ENCODE results near the gene AANAT.

Gene AANAT

DNA sequence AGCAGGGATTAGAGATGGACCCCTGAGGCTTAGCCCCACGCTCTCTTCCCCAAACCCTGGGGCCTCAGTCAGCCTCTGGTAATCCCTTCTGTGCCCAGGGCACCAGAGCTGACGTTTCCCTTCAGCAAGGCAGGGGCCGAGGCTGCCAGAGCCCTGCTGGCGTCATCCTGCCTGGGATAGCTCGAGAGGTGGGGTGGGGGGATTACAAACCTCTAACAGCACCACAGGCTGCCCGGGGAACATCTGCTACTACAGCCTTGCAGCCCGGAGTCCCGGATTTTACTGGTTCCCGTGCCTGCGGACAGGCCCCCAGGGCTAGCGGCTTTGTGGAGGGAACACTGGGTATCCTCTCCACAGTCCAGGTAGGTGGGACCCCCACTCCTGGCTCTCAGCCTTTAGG lies at the start of gene AANAT:
Gene AANAT, plus strand, starts transcription at position 238 of the 400 bp plus-strand sequence. CDS start 1,144 bp downstream, outside the sequence.
- no peak for DNase-seq (ENCODE audit: low spot score)

DNA sequence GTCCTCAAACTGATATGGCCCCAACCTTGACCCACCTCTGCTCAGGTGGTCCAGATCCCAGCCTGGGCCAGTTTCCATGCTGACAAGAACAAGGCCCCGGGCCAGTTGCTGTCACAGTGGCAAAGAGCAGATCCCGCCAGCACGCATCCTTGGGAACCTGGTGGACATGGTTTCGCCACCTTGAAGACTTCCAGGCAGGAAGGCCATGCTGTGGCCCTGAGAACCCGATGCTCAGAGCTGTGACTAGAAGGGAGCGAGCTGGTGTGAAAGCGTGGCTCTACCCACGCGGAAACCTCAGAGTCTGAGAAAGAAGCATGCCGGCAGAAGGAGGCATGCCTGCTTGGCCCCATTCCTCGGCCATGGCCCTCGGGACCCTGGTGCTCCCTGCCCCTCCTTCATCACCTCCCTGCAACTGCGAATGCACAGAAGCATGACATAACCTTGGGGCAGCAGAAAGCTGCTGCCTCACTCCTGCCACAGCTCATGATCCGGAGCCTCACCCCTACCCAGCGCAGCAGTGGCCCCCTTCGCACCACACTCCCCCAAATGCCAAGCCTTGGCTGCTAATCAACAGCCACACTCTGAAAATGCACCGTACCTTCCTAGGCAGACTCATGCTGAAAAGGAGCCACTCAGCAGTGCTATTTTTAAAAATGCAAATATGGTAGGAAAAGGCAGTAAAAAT lies 47.7 kb upstream of the AANAT start:
- no peak for DNase-seq (ENCODE audit: low spot score)

DNA sequence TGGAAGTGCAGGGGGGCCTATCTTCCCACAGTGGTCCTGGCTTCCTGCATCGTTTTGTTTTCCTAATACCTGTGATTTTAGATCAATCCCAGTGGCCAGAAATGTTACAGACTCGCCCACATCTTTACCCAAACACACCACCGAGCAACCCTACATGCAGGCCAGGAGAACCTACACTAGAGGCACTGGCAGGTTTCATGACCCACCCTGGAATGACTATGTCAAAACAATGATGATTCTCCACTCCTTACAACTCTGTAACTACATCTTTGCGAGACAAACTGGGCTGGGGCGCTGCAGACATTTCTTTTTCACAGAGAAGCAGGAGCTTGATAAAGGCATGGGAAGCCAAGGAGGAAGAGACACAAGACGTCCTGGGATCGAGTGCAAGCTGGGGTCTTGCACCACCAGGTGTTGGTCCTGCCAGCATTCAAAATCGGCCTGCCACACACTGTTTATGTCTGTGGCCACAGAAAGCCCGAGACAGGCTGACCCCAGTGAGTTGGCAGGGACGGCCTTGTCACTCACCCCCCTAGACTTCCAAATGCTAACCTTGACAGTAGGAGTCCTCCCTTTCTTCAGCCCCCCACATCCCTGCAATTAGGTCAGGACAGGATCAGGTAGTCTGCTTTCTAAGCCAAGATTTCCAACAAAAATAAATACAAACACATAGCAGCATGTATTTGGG lies 46.9 kb upstream of the AANAT start:
- no peak for DNase-seq (ENCODE audit: low spot score)

DNA sequence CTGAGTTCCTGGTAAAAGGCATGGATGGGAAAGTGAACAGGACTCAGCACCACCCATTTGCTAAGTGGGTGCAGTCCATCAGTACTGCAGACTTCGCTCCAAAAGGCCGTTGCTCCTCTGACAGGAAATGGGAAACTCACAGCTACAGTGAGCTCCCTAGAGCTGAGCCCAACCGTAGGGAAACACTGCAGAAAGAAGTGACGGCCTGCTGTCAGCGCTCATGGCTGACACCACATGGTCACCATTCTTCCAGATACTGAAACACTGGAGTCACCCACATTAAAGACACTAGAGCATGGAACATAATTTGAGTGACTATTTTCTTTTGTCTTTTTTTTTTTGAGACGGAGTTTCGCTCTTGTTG lies 46.4 kb upstream of the AANAT start:
- peak; percentile 48 for DNase-seq (ENCODE audit: low spot score)

DNA sequence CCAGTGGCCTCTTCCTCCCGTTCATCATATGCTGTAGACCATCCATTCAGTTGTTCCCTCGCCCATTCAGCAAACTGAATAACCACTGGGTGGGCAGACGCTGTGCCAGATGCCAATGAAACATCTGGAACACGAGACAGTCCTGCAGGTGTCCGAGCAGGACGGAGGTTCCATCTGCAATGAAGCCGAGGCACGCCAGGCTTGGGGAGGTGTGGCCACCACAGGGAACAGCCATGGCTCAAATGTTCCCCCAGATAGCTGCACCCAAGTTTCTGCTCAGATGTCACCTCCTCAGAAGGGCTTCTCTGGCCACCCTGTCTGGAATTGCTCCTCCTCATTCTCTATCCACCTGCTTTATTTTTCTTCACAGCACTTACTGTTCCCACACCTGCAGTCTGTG lies 45.0 kb upstream of the AANAT start:
- no peak for DNase-seq (ENCODE audit: low spot score)

DNA sequence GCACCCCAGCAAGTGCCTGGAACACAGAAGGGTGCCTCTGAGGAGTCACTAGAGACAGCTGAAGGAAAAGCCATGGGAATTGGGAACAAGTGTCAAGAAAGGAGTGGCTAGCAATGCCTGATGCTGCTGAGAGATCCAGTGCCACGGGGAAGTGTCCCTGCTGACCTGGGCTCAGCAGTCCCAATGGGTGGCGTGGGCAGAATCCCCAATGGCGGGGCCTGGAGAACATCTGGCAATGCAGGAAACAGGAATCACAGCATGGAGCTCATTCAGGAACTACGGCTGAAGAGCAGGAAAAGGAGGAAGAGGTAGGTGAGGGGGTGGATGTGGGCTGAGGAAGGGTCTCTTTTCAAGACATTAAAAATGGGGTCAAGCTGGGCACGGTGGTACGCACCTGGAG lies 44.5 kb upstream of the AANAT start:
- DNase-seq (ENCODE audit: low spot score) = no peak

DNA sequence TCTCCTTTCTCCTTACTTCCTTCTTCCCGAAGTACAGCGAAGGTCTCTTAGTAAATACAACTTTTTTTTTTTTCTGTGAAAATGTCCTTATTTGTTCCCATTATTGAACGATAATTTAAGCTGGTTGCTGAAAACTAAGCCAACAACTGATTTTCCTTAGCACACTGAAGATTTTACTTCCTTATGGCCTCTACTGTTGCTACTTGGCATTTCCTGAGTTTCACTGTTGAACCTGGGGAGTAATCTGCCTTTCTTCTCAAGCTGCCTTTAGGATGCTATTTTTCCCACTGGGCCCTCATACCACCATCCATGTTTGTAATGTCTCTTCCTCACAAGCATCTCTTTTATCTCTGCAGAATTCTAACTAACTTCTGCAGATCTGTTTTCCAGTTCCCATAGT lies 40.5 kb upstream of the AANAT start:
- DNase-seq (ENCODE audit: low spot score) = no peak

DNA sequence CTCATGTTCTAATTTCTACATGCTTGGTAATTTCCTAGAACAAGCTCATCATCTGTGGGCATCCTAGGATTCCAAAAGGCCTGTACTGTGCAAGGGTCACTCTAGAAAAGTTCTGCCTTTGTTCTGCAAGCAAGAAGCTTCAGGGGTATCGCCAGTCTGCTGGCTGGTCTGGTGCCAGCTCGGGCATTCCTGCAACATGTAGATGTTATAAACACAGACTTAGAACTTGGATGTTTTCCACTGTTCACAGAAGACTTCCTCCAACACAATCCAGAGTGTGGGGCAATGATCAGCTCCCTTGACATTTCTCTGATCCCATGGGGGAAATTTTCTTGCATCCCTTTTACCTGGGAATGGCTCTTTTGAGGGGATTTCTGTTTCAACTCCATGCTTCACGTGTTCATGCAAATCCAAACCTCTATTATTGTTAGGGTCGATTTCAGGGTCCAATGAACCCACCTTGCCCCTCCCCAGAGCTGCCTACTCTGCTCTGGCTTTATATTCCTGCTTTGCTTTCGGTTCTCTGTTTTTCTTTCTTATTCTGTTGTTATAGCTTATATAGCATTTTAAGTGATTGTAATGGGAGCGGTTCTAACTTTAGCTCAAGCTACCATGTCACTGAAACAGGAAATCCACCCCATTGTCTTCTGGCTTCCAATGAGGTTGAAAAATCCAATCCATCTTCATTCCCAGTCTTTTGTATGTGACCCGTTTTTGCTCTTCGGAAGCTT lies 39.7 kb upstream of the AANAT start:
- DNase-seq (ENCODE audit: low spot score) = no peak

DNA sequence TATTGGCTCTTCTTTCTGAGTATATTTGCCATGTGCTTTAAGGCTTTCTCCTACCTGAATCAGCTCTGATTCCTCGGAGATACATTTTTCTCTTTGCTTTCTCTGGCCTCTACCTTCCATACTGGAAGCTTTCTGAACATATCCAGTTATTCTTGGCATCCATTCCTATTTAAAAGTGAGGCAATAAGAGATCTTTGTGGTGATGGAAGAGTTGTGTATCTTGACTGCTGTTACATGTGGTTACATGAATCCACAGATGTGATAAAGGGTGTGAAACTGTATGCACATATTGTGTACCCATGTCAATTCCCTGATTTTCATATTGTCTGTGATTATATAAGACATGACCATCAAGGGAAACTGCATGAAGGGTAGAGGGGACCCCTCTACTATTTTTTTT lies 38.9 kb upstream of the AANAT start:
- no peak for DNase-seq (ENCODE audit: low spot score)

DNA sequence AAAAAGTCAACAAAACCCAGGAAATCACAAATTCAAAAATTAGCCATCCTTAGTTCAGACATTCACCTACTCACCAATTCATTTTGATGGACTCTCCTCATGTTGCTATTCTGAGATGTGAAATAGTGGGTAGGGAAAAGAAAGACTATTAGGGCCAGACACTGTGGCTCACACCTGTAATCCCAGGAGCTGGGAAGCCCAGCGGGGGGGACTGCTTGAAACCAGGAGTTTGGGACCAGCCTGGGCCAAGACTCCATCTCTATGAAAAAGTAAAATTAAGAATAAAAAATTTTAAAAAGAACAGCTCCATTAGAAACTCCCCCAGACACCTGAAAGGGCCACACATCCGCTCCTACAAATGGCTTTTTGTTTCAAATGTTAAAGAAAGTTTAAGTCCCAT lies 35.9 kb upstream of the AANAT start:
- DNase-seq (ENCODE audit: low spot score) = no peak

DNA sequence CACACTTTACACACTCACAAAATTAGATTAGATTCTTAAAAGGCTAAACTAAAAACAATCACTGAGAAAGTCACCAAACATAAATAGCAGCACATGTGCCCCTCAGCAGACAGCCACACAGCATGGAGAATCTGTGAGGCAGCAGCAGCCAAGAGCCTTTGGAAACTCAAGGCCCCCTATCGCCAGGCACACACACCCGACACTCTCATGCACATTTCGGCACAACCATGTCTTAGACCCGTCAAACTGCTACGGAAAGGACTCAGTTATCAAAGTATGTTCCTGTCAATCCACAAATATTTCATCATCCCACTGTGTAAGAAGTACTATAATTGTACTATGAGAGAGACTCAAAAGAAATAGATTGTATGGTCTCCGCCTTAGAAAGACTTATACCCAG lies 35.4 kb upstream of the AANAT start:
- DNase-seq (ENCODE audit: low spot score) = no peak

DNA sequence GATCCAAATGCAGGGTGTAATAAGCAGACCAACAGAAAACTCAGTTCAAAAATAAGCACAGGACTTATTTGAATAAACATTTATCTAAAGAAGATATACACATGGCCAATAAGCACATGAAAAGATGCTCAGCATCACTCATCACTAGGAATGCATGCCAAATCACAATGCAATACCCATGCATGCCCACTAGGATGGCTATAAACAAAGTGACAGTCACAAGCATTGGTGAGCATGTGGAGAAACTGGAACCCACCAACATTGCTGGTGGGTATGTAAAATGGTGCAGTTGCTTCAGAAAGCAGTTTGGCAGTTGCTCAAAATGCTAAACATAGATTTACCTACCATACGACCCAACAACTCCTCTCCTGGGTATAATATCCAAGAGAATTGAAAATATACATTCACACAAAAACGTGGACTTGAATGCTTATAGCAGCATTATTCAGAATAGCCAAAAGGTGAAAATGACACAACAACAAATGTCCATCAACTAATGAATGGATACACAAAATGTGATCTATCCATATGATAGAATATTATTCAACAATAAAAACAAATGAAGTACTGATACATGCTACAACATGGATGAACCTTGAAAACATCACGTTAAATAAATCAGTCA lies 34.6 kb upstream of the AANAT start:
- DNase-seq (ENCODE audit: low spot score) = no peak

DNA sequence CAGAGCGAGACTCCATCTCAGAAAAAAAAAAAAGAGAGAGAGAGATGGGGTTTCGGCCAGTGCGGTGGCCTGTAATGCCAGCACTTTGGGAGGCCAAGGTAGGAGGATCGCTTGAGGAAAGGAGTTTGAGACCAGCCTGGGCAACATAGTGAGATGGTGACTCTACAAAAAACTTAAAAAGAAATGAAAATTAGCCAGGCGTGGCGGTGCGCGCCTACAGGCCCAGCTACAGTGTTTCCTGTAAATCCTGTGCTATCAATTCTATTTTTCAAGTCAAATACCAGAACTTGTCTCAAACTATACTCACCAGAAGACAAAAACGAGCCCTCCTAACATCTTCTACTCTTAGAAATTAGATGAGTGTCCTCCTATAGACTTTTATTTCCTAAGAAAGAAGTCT lies 33.7 kb upstream of the AANAT start:
- DNase-seq (ENCODE audit: low spot score) = no peak

DNA sequence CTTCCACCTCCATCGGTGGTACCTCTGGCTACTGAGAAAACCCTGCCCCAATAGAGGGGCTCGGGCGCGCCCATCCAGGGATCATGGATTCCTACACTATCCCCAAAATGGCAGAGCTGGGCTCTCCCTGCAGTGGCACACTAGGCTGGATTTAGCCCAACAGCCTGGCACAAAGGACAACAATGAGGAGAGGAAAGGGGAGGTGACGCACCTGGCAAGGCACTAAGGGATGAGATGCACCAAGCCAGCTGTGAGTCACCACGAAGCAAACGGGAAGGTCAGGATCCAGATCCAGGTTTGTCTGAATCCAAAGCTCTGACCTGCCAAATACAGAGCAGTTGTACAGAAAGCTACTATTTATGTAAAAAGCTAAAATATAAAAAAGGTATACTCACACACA lies 32.5 kb upstream of the AANAT start:
- no peak for DNase-seq (ENCODE audit: low spot score)

DNA sequence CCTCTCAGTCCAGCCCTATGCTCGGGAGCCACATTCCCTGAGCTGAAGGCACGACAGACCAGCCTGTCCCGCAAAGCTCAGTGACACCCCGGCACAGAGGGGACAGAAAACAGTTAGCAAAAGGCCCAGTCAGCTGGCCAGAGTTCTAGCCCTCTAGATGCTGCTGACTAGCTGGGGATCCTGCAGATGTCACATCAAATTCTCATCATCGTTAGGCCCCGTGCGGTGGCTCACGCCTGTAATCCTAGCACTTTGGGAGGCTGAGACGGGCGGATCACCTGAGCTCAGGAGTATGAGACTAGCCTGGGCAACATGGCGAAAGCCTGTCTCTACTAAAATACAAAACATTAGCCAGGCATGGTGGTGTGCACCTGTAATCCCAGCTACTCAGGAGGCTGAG lies 31.7 kb upstream of the AANAT start:
- DNase-seq (ENCODE audit: low spot score) = no peak

DNA sequence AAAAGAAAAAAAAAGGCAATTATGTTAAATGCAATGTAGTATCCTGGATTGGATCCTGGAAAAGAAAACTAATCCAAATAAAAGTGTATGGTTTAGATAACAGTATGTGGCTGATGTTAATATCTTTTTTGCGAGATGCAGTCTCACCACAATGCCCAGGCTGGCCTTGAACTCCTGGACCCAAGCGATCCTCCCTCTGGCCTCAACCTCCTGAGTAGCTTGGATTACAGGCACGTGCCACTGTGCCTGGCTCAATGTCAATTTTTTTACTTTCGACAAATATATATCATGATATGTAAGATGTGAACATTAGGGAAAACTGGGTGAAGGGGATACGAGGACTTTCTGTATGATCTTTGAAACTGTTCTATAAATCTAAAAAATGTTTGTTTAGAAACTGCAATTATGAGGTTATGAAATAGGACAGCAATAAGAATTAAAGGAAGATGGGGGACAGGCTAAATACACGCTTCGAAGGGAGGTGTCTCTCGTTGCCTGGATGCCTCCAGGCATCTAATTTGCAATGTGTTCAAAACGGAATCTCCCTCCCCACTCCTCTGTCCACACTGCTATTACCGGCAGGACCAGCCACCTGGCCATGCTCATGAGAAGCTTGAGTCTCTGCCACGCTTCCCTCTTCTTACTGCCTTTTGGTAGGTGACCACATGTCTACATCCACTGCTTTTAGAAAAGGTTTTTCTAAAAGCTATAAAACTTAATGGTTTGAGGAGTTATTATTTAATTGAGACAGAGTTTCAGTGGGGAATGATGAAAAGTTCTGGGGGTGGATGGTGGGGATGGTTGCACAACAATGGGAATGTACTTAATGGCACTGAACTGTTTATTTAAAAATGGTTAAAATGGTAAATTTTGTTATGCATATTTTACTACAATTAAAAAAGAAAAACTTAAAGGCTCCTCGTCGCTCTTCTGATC lies 29.7 kb upstream of the AANAT start:
- no peak for DNase-seq (ENCODE audit: low spot score)

DNA sequence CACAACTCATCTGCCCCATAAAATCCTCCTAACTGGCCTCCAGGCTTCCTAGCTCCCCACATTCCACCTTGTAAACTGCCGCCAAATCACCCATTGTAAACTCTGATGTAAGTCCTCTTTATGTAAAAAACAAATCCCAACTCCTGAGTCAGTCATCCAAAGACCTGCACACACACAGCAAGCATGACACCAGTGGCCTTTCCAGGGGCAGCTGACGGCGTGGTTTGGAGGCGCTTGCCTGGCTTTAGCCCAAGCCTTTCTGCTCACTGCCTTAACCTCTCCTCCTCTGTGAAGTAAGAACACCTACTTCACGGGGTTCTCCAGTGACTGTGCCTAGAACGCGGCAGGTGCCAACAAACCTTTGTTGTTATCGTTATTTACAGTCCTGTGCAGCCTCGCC lies 28.5 kb upstream of the AANAT start:
- no peak for DNase-seq (ENCODE audit: low spot score)

DNA sequence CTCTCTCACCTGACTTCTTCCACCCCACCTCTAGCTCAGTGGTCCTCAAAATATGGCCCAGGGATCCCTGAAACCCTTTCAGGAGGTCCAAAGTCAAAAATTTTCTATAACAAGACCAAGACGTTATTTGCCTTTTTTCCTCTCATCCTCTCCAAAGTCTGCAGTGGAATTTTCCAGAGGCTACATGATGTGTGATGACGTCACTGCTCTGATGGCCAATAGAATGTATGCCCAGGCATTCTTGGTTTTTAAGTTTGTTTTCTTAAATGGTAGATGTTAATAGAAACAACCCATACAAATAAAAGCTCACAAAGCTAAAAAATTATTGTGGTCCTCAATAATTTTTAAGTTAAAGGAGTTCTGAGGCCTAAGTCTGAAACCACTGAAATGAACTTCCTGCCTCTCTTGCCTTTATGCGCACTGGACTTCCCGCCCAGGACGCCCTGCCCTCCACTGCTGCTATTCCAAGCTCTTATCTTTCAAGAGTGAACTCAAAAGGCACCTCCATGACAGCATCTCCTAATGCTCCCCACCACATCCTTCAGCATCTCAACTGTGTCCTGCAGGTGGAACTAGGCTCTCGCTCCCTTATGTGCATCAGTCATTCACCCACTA lies 28.0 kb upstream of the AANAT start:
- no peak for DNase-seq (ENCODE audit: low spot score)

DNA sequence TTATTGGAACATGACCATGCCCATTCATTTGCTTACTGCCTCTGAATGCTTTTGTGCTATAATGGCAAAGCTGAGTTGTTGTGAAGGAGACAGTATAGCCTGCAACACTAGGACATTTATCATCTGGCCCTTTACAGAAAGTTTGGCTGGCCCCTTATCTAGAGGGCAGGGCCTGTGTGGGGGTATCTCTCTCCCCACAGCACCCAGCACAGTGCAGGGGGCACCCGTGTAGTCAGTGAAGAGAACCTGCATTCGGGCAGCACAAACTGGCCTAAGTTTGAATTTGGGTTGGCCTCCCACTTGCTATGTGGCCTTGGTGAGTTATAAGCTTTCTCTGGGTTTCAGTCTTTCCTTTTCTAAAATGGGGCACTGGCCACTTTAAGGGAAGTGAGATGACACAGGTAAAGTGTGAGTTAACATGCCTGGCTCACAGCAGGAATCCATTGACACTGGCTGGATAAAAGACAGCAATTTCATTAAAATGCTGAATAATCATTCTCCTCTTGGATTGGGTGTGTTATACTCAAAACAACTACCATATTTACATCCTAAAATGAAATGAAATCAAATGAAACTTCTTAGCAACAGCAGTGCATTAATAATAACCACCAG lies 26.5 kb upstream of the AANAT start:
- DNase-seq (ENCODE audit: low spot score) = no peak

DNA sequence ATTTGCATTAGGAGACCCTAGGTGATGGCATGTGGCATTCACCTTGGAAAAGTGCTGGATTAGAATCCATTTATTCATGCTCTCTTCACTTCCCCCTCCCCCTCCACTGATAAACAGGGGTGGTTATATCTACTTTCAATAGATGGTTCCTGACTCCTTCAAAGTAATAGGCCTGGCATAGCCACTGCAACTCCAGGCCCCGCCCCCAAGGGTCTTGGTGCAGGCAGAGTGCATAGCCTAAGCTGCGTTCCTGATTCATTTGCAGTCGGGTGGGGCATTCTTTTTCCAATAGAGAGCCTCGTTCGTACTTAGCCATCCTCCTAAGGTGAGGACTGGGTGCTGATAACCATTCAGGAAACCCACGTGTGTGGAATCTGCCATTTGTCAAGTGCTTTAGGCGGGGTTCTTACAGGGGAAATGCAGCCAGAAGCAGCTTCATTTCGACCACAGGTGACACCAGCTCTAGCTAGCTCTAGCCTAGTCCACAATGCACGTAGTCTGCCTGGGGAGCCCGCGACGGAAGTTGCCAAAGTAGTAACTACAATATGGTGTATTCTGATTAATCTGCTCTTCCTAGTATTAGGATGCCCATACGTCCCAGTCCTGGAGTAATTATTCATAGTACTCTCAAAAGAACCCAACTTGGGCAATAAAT lies 25.6 kb upstream of the AANAT start:
- DNase-seq (ENCODE audit: low spot score) = no peak

Measured in Ammon's horn (tissue), 1 donor.